GM23338 (cell line): Measurements from ENCODE around the gene LIN7C. TPM values are rescaled to one million over a fixed set of nuclear protein-coding genes. Genes with fewer than 3 reads are reported as not detected.

Experiments
- ATAC-seq: fragments of 200-7000 bp; cut with Tn5 transposase; 3 replicates; pipeline ENCODE4 v1.9.1; 2020
- DNase-seq: peaks from one replicate; pipeline ENCODE4 v3.0.0-alpha.2; 2015; ENCODE audit warnings: low spot score
- H2AFZ ChIP-seq: fragments of 200-600 bp; sonication (generic); 2 replicates; pipeline ENCODE4 v1.8.0; 2016; ENCODE audit warnings: antibody characterized with exemption, mild to moderate bottlenecking, moderate library complexity
- H3F3A ChIP-seq: fragments of 200-600 bp; sonication (generic); replicated peaks from 2 replicates; pipeline ENCODE4 v1.8.0; 2017; ENCODE audit warnings: antibody characterized with exemption, mixed run types, low read depth
- H3K27ac ChIP-seq: fragments of 200-600 bp; sonication (generic); 2 replicates; pipeline ENCODE4 v1.6.1; 2016; ENCODE audit warnings: low read depth
- H3K27me3 ChIP-seq: fragments of 200-600 bp; sonication (generic); 2 replicates; pipeline ENCODE4 v1.8.0; 2016; ENCODE audit warnings: mild to moderate bottlenecking, mixed run types, moderate library complexity; ENCODE audit not compliant: insufficient read depth
- H3K36me3 ChIP-seq: fragments of 200-600 bp; sonication (generic); 2 replicates; pipeline ENCODE4 v1.8.0; 2016; ENCODE audit warnings: mild to moderate bottlenecking; ENCODE audit not compliant: insufficient read depth
- H3K4me1 ChIP-seq: fragments of 200-600 bp; sonication (generic); 2 replicates; pipeline ENCODE4 v1.8.0; 2016; ENCODE audit warnings: mild to moderate bottlenecking, moderate library complexity; ENCODE audit not compliant: insufficient read depth
- H3K4me2 ChIP-seq: fragments of 200-600 bp; sonication (generic); 2 replicates; pipeline ENCODE4 v1.7.1; 2017; ENCODE audit warnings: mixed run types
- H3K4me3 ChIP-seq: fragments of 200-600 bp; sonication (generic); 2 replicates; pipeline ENCODE4 v1.6.1; 2016; ENCODE audit warnings: mixed run types
- H3K79me2 ChIP-seq: fragments of 200-600 bp; sonication (generic); replicated peaks from 2 replicates; pipeline ENCODE4 v1.8.0; 2017; ENCODE audit warnings: mild to moderate bottlenecking; ENCODE audit not compliant: insufficient read depth
- H3K9me2 ChIP-seq: fragments of 200-600 bp; sonication (generic); 2 replicates; pipeline ENCODE4 v1.8.0; 2017; ENCODE audit not compliant: insufficient read depth
- H4K20me1 ChIP-seq: fragments of 200-600 bp; sonication (generic); replicated peaks from 2 replicates; pipeline ENCODE4 v1.8.0; 2017; ENCODE audit warnings: mild to moderate bottlenecking; ENCODE audit not compliant: insufficient read depth
- H3K27ac Mint-ChIP-seq: 2 replicates; pipeline ENCODE4 v1.8.0; 2020; ENCODE audit warnings: inconsistent platforms, mild to moderate bottlenecking, moderate library complexity, mixed read lengths
- H3K27me3 Mint-ChIP-seq: 3 replicates; pipeline ENCODE4 v1.8.0; 2022; ENCODE audit warnings: low read depth, mild to moderate bottlenecking, moderate library complexity, mixed read lengths, inconsistent platforms; ENCODE audit not compliant: insufficient read depth, poor library complexity
- H3K36me3 Mint-ChIP-seq: 3 replicates; pipeline ENCODE4 v1.8.0; 2021; ENCODE audit warnings: low read depth, mild to moderate bottlenecking, inconsistent platforms, moderate library complexity, mixed read lengths
- H3K4me1 Mint-ChIP-seq: 3 replicates; pipeline ENCODE4 v1.8.0; 2020; ENCODE audit warnings: mild to moderate bottlenecking, inconsistent platforms, mixed read lengths
- H3K4me3 Mint-ChIP-seq: 3 replicates; pipeline ENCODE4 v1.8.0; 2021; ENCODE audit warnings: moderate library complexity, mild to moderate bottlenecking, inconsistent platforms, mixed read lengths
- H3K9me3 Mint-ChIP-seq: 3 replicates; pipeline ENCODE4 v1.8.0; 2020; ENCODE audit warnings: moderate library complexity, mild to moderate bottlenecking, inconsistent platforms, mixed read lengths
- CREB1 ChIP-seq: fragments of 250-450 bp; sonication (Bioruptor Pico); IDR thresholded peaks from 2 replicates; pipeline ENCODE4 v1.5.0; 2020; ENCODE audit warnings: low read depth, mild to moderate bottlenecking, moderate library complexity
- EZH2 ChIP-seq: fragments of 200-600 bp; sonication (generic); IDR thresholded peaks from one replicate; pipeline ENCODE4 v1.8.0; 2017; ENCODE audit warnings: antibody characterized with exemption, mild to moderate bottlenecking, low read depth; ENCODE audit not compliant: unreplicated experiment
- EZH2phosphoT487 ChIP-seq: fragments of 200-600 bp; sonication (generic); IDR thresholded peaks from one replicate; pipeline ENCODE4 v1.8.1; 2018; ENCODE audit warnings: antibody characterized with exemption; ENCODE audit not compliant: unreplicated experiment
- JUNB ChIP-seq: IDR thresholded peaks from one replicate; pipeline ENCODE4 v1.6.1; 2016; ENCODE audit warnings: antibody characterized with exemption; ENCODE audit not compliant: unreplicated experiment
- POLR2AphosphoS5 ChIP-seq: IDR thresholded peaks from 2 replicates; pipeline ENCODE4 v1.6.1; 2016; ENCODE audit warnings: antibody characterized with exemption, low read depth
- REST ChIP-seq: IDR thresholded peaks from one replicate; pipeline ENCODE4 v1.6.1; 2018; ENCODE audit warnings: antibody characterized with exemption; ENCODE audit not compliant: unreplicated experiment
- STAT1 ChIP-seq: IDR thresholded peaks from one replicate; pipeline ENCODE4 v1.6.1; 2016; ENCODE audit warnings: antibody characterized with exemption; ENCODE audit not compliant: unreplicated experiment
- ZNF331 ChIP-seq: fragments of 250-450 bp; sonication (Bioruptor Pico); IDR thresholded peaks from 2 replicates; pipeline ENCODE4 v1.5.0; 2020; ENCODE audit warnings: low read depth, mild to moderate bottlenecking, moderate library complexity
- long read RNA-seq: library from polyadenylated mRNA; unstranded; transcript quantifications from one replicate; pipeline ENCODE4 v2.0.0, GENCODE V29; 2020; ENCODE audit not compliant: unreplicated experiment
- polyA plus RNA-seq: library from polyadenylated mRNA; unstranded; fragments of >200 nt; fragmentation: Nextera tagmentation; extraction: Ambion mirVana; gene quantifications from 2 replicates; pipeline ENCODE4 v1.2.1, GENCODE V29; 2016
- total RNA-seq: library from RNA; depleted of rRNA; stranded (reverse); fragments of >200 nt; shearing (Covaris generic); gene quantifications from 2 replicates; pipeline ENCODE4 v1.2.3, GENCODE V29; 2014; rRNA removed
- TF ChIP-seq, protein P1 (sequence below): IDR thresholded peaks from 2 replicates; pipeline ENCODE4 v1.6.1; 2016; ENCODE audit warnings: antibody characterized with exemption
- TF ChIP-seq, protein P2 (sequence below), 2 experiments: fragments of 200-600 bp in 1 of 2; sonication (generic) in 1 of 2; conservative IDR thresholded peaks; 2 replicates each; pipeline versions ENCODE4 v1.5.1 to v1.6.1; 2016 to 2017; ENCODE audit warnings: antibody characterized with exemption in 2 of 2, low read depth in 2 of 2, mild to moderate bottlenecking in 2 of 2, moderate library complexity in 1 of 2

Gene LIN7C, protein sequence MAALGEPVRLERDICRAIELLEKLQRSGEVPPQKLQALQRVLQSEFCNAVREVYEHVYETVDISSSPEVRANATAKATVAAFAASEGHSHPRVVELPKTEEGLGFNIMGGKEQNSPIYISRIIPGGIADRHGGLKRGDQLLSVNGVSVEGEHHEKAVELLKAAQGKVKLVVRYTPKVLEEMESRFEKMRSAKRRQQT
- total RNA-seq (61.0 and 65.6 TPM in 2 replicates), polyA plus RNA-seq (18.3 and 22.5 TPM in 2 replicates)
- long read RNA-seq, full-length matches to known transcripts, result 4 of 5 reads
- long read RNA-seq, partial matches to known transcripts, result 0 of 5 reads
- long read RNA-seq, other reads (novel, unspliced or antisense), result 1 of 5 reads

DNA sequence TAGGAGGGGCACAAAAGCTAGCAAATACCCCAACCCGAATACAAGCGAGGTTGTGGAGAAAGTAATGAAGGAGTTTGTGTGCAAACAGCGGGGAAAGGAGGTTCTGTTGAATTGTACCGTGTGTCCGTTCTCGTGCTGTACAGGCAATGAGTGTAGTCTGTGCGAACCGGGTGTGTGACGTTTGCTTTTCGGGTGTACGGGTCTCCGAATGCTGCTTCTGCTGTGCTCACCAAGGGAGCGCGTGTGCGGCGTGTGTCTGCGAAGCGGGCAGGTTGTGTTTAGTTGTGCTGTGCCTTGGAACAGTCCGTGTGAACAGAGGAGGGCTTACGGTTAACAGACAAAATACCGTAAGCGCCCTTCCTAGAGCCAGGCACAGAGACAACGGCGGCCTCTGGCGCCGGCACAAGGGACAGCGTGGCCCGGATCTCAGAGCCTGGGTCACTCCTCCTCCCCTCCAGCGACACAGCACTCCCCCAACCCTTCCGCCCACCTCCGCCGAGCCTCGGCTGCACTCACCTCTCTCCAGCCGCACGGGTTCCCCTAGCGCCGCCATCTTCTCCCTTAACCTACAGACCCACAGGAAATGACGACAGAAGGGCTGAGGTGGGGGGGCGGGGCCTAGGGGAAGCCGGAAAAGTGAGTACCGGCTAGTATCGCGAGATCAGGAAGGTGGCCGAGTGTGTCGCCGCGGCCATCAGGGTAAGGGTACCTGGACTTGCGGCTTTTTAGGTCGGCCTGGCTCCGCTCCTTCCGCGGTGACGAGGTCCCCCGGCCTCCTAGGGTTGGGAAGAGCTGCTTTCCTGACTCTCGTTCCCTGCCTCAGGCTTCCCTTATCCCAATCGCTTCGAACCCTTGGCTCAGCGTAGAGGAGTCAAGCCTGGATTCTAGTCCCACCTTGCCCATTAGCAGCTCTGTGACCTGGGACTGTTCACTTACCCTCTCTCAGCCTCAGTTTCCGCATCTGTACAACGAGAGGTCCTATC lies at the start of gene LIN7C:
Gene LIN7C, minus strand, starts transcription at position 570 of the 983 bp plus-strand sequence. Its CDS starts 17 bp downstream, at position 553.
- no peaks in the 10 kb centered on the region for H3K27me3 ChIP-seq
- Mint-ChIP-seq H3K27ac (peak within 1 kb of the TSS; percentile 99), H3K27me3 (peaks cover 2% of the 10 kb centered on the region), H3K4me3 (peak within 1 kb of the TSS; percentile 100), H3K9me3 (no peaks in the 10 kb centered on the region), H3K4me1 (peaks cover 19% of the 10 kb centered on the region), H3K36me3 (peaks cover 10% of the 10 kb centered on the region; the same call in 2 of the 3 replicates)
- H3F3A ChIP-seq, result no peaks in the 10 kb centered on the region
- TF ChIP-seq POLR2AphosphoS5 (peak; percentile 99), ZNF331 (CRISPR knock-in tag) (no peak), CREB1 (CRISPR knock-in tag) (peak; percentile 91)
- TF ChIP-seq, protein P1, sequence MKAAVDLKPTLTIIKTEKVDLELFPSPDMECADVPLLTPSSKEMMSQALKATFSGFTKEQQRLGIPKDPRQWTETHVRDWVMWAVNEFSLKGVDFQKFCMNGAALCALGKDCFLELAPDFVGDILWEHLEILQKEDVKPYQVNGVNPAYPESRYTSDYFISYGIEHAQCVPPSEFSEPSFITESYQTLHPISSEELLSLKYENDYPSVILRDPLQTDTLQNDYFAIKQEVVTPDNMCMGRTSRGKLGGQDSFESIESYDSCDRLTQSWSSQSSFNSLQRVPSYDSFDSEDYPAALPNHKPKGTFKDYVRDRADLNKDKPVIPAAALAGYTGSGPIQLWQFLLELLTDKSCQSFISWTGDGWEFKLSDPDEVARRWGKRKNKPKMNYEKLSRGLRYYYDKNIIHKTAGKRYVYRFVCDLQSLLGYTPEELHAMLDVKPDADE, result peak; percentile 65
- TF ChIP-seq, protein P2, sequence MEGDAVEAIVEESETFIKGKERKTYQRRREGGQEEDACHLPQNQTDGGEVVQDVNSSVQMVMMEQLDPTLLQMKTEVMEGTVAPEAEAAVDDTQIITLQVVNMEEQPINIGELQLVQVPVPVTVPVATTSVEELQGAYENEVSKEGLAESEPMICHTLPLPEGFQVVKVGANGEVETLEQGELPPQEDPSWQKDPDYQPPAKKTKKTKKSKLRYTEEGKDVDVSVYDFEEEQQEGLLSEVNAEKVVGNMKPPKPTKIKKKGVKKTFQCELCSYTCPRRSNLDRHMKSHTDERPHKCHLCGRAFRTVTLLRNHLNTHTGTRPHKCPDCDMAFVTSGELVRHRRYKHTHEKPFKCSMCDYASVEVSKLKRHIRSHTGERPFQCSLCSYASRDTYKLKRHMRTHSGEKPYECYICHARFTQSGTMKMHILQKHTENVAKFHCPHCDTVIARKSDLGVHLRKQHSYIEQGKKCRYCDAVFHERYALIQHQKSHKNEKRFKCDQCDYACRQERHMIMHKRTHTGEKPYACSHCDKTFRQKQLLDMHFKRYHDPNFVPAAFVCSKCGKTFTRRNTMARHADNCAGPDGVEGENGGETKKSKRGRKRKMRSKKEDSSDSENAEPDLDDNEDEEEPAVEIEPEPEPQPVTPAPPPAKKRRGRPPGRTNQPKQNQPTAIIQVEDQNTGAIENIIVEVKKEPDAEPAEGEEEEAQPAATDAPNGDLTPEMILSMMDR (conservative IDR thresholded peaks at IDR 0.05; ENCODE audit: low read depth in 2 of 2), result no peak
- H4K20me1 ChIP-seq, result peaks cover 19% of the 10 kb centered on the region
- H3K79me2 ChIP-seq, result peaks cover 48% of the 10 kb centered on the region
- no peaks in the 10 kb centered on the region for H3K9me2 ChIP-seq
- H2AFZ ChIP-seq, result peak within 1 kb of the TSS; percentile 90
- H3K4me3 ChIP-seq, result peak within 1 kb of the TSS; percentile 92
- H3K4me1 ChIP-seq, result peaks cover 5% of the 10 kb centered on the region
- DNase-seq, result peak; percentile 99
- peak within 1 kb of the TSS; percentile 86 for H3K27ac ChIP-seq
- H3K36me3 ChIP-seq, result peaks cover 4% of the 10 kb centered on the region; the same call in 1 of the 2 replicates
- peak; percentile 95 for ATAC-seq
- H3K4me2 ChIP-seq, result peak within 1 kb of the TSS; percentile 99

DNA sequence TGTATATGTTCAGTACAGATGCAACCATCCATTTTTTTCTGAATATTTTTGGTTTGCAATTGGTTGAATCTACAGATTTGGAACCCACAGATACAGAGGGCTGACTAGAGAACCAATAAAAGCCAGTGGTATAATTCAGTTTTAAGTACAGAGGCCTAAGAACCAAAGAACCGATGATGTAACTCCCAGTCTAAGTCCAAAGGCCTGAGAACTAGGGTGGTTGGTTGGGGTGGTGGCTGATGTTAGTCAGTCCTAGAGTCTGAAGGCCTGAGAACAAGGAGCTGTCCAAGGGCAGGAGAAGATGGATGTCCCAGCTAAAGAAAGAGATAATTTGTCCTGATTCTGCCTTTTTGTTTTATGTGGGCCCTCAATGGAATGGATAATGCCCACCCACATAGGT lies 48.7 kb upstream of the LIN7C start:
- peaks cover 32% of the 10 kb centered on the region for H3K9me2 ChIP-seq
- no peak overlapping the region for H3K4me2 ChIP-seq
- DNase-seq, result no peak
- Mint-ChIP-seq H3K36me3 (no peaks in the 10 kb centered on the region), H3K27me3 (no peaks in the 10 kb centered on the region), H3K27ac (no peak overlapping the region), H3K4me3 (no peak overlapping the region), H3K9me3 (no peaks in the 10 kb centered on the region), H3K4me1 (peaks cover 2% of the 10 kb centered on the region; the same call in 1 of the 3 replicates)
- H3K27me3 ChIP-seq, result 0 out of 2 replicates have a peak, but pooled peaks cover 3% of the 10 kb centered on the region
- no peaks in the 10 kb centered on the region for H3F3A ChIP-seq
- H4K20me1 ChIP-seq, result no peaks in the 10 kb centered on the region
- H3K4me1 ChIP-seq, result no peaks in the 10 kb centered on the region
- no peaks in the 10 kb centered on the region for H3K79me2 ChIP-seq
- no peak overlapping the region for H3K4me3 ChIP-seq
- no peaks in the 10 kb centered on the region for H3K36me3 ChIP-seq
- no peak for ATAC-seq
- no peak overlapping the region for H3K27ac ChIP-seq
- H2AFZ ChIP-seq, result no peak overlapping the region
- no peak for TF ChIP-seq JUNB
- no peak for TF ChIP-seq REST
- TF ChIP-seq, protein P1, result no peak
- no peak for TF ChIP-seq EZH2
- TF ChIP-seq CREB1 (CRISPR knock-in tag), result no peak
- TF ChIP-seq STAT1, result no peak
- no peak for TF ChIP-seq EZH2phosphoT487
- TF ChIP-seq ZNF331 (CRISPR knock-in tag), result no peak
